Hepatocyte (in vitro differentiated cells): Measurements from ENCODE around the gene LIMS1.

ENCODE experiments used
- CTCF ChIP-seq: fragments of 200-600 bp; sonication (generic); IDR thresholded peaks from 2 replicates; pipeline ENCODE4 v1.5.1; 2016; ENCODE audit warnings: antibody characterized with exemption, mild to moderate bottlenecking; ENCODE audit not compliant: poor library complexity
- EZH2 ChIP-seq: fragments of 200-600 bp; sonication (generic); IDR thresholded peaks from 2 replicates; pipeline ENCODE4 v1.6.1; 2016; ENCODE audit warnings: antibody characterized with exemption, mild to moderate bottlenecking, borderline replicate concordance
- EZH2phosphoT487 ChIP-seq: fragments of 200-600 bp; sonication (generic); IDR thresholded peaks from one replicate; pipeline ENCODE4 v1.6.1; 2018; ENCODE audit warnings: antibody characterized with exemption, mild to moderate bottlenecking, low read depth, moderate library complexity; ENCODE audit not compliant: unreplicated experiment, severe bottlenecking

GRCh38 chr2:108633409-108633808 is 99.1 kb downstream of the LIMS1 start:
- TF ChIP-seq CTCF = no peak
- TF ChIP-seq EZH2 = no peak
- TF ChIP-seq EZH2phosphoT487 = no peak
